MM.1S (cell line): Measurements from ENCODE around the gene FAM217A.

Experiments
- DNase-seq: peaks from one replicate; pipeline ENCODE4 v3.0.0-alpha.2; 2015
- H2AFZ ChIP-seq: fragments of 300-600 bp; sonication (generic); 2 replicates; pipeline ENCODE4 v1.6.0; 2016; ENCODE audit warnings: antibody characterized with exemption, low read length
- H3F3A ChIP-seq: fragments of 300-600 bp; sonication (generic); 2 replicates; pipeline ENCODE4 v1.6.1; 2016; ENCODE audit warnings: mild to moderate bottlenecking, antibody characterized with exemption, low read length, moderate library complexity, mixed read lengths; ENCODE audit not compliant: insufficient read depth
- H3K27ac ChIP-seq: fragments of 300-600 bp; sonication (generic); 2 replicates; pipeline ENCODE4 v1.5.1; 2016; ENCODE audit warnings: mild to moderate bottlenecking, low read length
- H3K27me3 ChIP-seq: fragments of 300-600 bp; sonication (generic); replicated peaks from 2 replicates; pipeline ENCODE4 v1.6.0; 2016; ENCODE audit warnings: low read length; ENCODE audit not compliant: insufficient read depth
- H3K36me3 ChIP-seq: fragments of 300-600 bp; sonication (generic); replicated peaks from 2 replicates; pipeline ENCODE4 v1.6.1; 2016; ENCODE audit warnings: mild to moderate bottlenecking, low read length, mixed read lengths; ENCODE audit not compliant: insufficient read depth
- H3K4me1 ChIP-seq: fragments of 300-600 bp; sonication (generic); 2 replicates; pipeline ENCODE4 v1.6.1; 2016; ENCODE audit warnings: low read length, mixed read lengths
- H3K4me2 ChIP-seq: fragments of 300-600 bp; sonication (generic); 2 replicates; pipeline ENCODE4 v1.6.0; 2016; ENCODE audit warnings: low read depth, low read length
- H3K4me3 ChIP-seq: fragments of 300-600 bp; sonication (generic); 2 replicates; pipeline ENCODE4 v1.5.1; 2016; ENCODE audit warnings: low read length, mixed read lengths
- H3K79me2 ChIP-seq: fragments of 300-600 bp; sonication (generic); 2 replicates; pipeline ENCODE4 v1.6.1; 2016; ENCODE audit warnings: mixed run types, low read length, mixed read lengths
- H3K9ac ChIP-seq: fragments of 300-600 bp; sonication (generic); 2 replicates; pipeline ENCODE4 v1.6.1; 2016; ENCODE audit warnings: low read length, mixed read lengths
- H3K9me2 ChIP-seq: fragments of 300-600 bp; sonication (generic); replicated peaks from 2 replicates; pipeline ENCODE4 v1.6.1; 2016; ENCODE audit warnings: mild to moderate bottlenecking, low read length, mixed read lengths; ENCODE audit not compliant: insufficient read depth
- H3K9me3 ChIP-seq: fragments of 300-600 bp; sonication (generic); replicated peaks from 2 replicates; pipeline ENCODE4 v1.6.1; 2016; ENCODE audit warnings: mild to moderate bottlenecking, low read length, mixed read lengths; ENCODE audit not compliant: insufficient read depth
- H4K20me1 ChIP-seq: fragments of 300-600 bp; sonication (generic); 2 replicates; pipeline ENCODE4 v1.6.1; 2016; ENCODE audit warnings: mild to moderate bottlenecking, low read length, moderate library complexity, mixed read lengths; ENCODE audit not compliant: insufficient read depth
- EZH2 ChIP-seq: fragments of 300-600 bp; sonication (generic); optimal IDR thresholded peaks from 2 replicates; pipeline ENCODE3; 2017; ENCODE audit warnings: low read depth, mild to moderate bottlenecking, antibody characterized with exemption, low read length, mixed read lengths
- EZH2phosphoT487 ChIP-seq: fragments of 300-600 bp; sonication (generic); IDR thresholded peaks from 2 replicates; pipeline ENCODE4 v1.6.1; 2018; ENCODE audit warnings: antibody characterized with exemption, low read length
- TF ChIP-seq, protein P1 (sequence below): fragments of 300-600 bp; sonication (generic); IDR thresholded peaks from 2 replicates; pipeline ENCODE4 v1.5.1; 2016; ENCODE audit warnings: antibody characterized with exemption, low read length, mixed read lengths

The FAM217A gene

DNA sequence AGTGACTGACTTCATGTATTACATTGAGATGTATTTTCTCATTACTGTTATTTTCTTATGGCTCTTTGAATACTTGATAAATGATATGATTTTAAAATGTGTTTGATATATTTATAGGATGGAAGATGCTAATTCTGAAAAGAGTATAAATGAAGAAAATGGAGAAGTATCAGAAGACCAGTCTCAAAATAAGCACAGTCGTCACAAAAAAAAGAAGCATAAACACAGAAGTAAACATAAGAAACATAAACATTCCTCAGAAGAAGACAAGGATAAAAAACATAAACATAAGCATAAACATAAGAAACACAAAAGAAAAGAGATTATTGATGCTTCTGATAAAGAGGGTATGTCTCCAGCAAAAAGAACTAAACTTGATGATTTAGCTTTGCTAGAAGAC, 47.5 kb downstream of the FAM217A start:
- no peaks in the 10 kb centered on the region for H3K27me3 ChIP-seq
- peaks cover 55% of the 10 kb centered on the region for H4K20me1 ChIP-seq
- no peaks in the 10 kb centered on the region for H3K4me1 ChIP-seq
- H3K9me2 ChIP-seq: no peaks in the 10 kb centered on the region
- H3K27ac ChIP-seq: no peak overlapping the region
- H3K4me2 ChIP-seq: no peak overlapping the region
- no peak overlapping the region for H2AFZ ChIP-seq
- no peak for DNase-seq
- no peak overlapping the region for H3K9ac ChIP-seq
- TF ChIP-seq EZH2phosphoT487 (no peak), EZH2 (no peak)
- TF ChIP-seq, protein P1, sequence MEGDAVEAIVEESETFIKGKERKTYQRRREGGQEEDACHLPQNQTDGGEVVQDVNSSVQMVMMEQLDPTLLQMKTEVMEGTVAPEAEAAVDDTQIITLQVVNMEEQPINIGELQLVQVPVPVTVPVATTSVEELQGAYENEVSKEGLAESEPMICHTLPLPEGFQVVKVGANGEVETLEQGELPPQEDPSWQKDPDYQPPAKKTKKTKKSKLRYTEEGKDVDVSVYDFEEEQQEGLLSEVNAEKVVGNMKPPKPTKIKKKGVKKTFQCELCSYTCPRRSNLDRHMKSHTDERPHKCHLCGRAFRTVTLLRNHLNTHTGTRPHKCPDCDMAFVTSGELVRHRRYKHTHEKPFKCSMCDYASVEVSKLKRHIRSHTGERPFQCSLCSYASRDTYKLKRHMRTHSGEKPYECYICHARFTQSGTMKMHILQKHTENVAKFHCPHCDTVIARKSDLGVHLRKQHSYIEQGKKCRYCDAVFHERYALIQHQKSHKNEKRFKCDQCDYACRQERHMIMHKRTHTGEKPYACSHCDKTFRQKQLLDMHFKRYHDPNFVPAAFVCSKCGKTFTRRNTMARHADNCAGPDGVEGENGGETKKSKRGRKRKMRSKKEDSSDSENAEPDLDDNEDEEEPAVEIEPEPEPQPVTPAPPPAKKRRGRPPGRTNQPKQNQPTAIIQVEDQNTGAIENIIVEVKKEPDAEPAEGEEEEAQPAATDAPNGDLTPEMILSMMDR: no peak
- H3K4me3 ChIP-seq: no peak overlapping the region
- H3K36me3 ChIP-seq: no peaks in the 10 kb centered on the region; the same call in 1 of the 2 replicates
- no peaks in the 10 kb centered on the region for H3F3A ChIP-seq
- H3K9me3 ChIP-seq: no peaks in the 10 kb centered on the region
- peaks cover 95% of the 10 kb centered on the region for H3K79me2 ChIP-seq

- Histone ChIP-seq H3K79me2 (peaks cover 95% of the 10 kb centered on the region), H3F3A (no peaks in the 10 kb centered on the region), H3K4me2 (no peak overlapping the region), H2AFZ (no peak overlapping the region), H4K20me1 (peaks cover 59% of the 10 kb centered on the region), H3K36me3 (no peaks in the 10 kb centered on the region; the same call in 1 of the 2 replicates), H3K9me3 (no peaks in the 10 kb centered on the region), H3K9ac (no peak overlapping the region), H3K4me3 (no peak overlapping the region), H3K27ac (no peak overlapping the region), H3K9me2 (no peaks in the 10 kb centered on the region), H3K27me3 (no peaks in the 10 kb centered on the region), H3K4me1 (no peaks in the 10 kb centered on the region)
- no peak for TF ChIP-seq EZH2
- TF ChIP-seq, protein P1: no peak
- no peak for TF ChIP-seq EZH2phosphoT487
- no peak for DNase-seq
Measured at GRCh38 chr6:4030669-4031068, 48.3 kb downstream of the FAM217A start.

- TF ChIP-seq, protein P1: no peak
- no peak for TF ChIP-seq EZH2
- H3K9me2 ChIP-seq: no peaks in the 10 kb centered on the region
- peaks cover 69% of the 10 kb centered on the region for H4K20me1 ChIP-seq
- no peaks in the 10 kb centered on the region for H3F3A ChIP-seq
- H3K27ac ChIP-seq: no peak overlapping the region
- H3K9ac ChIP-seq: no peak overlapping the region
- no peak overlapping the region for H2AFZ ChIP-seq
- H3K4me3 ChIP-seq: no peak overlapping the region
- no peaks in the 10 kb centered on the region; the same call in 1 of the 2 replicates for H3K36me3 ChIP-seq
- H3K79me2 ChIP-seq: peaks cover 97% of the 10 kb centered on the region
- no peaks in the 10 kb centered on the region for H3K9me3 ChIP-seq
- H3K27me3 ChIP-seq: no peaks in the 10 kb centered on the region
- no peaks in the 10 kb centered on the region for H3K4me1 ChIP-seq
- no peak overlapping the region for H3K4me2 ChIP-seq
- DNase-seq: no peak
Measured at GRCh38 chr6:4029687-4030086, 49.2 kb downstream of the FAM217A start.
